GM21737 (cell line): ENCODE data around the gene BCL2.
"Not testable (repeated sequence)": the region's sequence is repeated elsewhere in the genome, so short reads cannot be mapped to it uniquely, and the experiment has no call there.

Experiments
- ATAC-seq: cut with Tn5 transposase; IDR thresholded peaks from one replicate; pipeline ENCODE4 v1.9.1; 2021; ENCODE audit warnings: mild to moderate bottlenecking, moderate library complexity; ENCODE audit not compliant: unreplicated experiment

Gene BCL2

DNA sequence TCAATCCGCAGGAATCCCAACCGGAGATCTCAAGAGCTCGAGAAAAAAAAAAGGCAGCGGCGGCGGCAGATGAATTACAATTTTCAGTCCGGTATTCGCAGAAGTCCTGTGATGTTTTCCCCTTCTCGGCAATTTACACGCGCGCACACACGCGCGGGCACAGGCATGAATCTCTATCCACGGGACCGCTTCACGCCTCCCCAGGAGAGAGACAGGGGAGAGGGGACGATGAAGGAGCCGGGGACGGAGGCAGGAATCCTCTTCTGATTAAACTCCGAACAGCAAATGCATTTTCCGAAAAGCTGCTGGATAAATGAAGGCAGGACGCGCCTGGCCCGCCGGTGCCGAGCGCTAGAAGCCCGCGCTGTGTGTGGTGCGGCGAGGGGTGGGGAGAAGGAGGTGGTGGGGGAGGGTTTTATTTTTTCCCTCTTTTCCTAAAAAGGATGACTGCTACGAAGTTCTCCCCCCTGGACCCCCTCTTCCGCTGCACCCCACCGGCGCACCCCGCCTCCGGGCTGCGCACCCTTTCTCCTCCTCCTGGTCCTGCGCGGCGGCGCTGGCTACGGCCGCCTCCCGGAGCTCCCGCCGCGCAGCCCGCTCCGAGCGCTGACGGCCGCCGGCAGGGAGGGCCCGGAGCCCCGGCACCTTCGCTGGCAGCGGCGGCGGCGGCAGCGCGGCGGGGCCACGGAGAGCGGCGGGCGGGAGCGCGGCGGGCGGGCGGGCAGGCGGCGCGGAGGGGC is at the start of gene BCL2:
TSS of gene BCL2 (minus strand) at position 387 of the 740 bp plus-strand sequence.
- ATAC-seq, result peak; percentile 15

DNA sequence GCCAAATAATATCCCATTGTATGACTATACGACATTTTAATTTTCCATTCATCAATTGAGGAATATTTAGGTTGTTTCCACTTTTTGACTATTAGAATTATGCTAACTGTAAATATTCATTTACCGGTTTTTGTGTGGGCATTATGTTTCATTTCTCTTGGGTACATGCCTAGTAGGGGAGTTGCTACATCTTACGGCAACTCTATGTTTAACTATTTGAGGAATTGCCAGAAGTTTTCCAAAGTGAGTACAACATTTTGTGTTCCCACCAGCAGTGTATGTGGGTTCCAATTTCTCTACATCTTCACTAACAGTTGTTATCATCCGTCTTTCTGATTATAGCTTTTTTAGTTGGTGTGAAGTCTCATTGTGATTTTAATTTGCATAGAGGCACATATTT is 49.0 kb upstream of the BCL2 start:
- no peak for ATAC-seq

DNA sequence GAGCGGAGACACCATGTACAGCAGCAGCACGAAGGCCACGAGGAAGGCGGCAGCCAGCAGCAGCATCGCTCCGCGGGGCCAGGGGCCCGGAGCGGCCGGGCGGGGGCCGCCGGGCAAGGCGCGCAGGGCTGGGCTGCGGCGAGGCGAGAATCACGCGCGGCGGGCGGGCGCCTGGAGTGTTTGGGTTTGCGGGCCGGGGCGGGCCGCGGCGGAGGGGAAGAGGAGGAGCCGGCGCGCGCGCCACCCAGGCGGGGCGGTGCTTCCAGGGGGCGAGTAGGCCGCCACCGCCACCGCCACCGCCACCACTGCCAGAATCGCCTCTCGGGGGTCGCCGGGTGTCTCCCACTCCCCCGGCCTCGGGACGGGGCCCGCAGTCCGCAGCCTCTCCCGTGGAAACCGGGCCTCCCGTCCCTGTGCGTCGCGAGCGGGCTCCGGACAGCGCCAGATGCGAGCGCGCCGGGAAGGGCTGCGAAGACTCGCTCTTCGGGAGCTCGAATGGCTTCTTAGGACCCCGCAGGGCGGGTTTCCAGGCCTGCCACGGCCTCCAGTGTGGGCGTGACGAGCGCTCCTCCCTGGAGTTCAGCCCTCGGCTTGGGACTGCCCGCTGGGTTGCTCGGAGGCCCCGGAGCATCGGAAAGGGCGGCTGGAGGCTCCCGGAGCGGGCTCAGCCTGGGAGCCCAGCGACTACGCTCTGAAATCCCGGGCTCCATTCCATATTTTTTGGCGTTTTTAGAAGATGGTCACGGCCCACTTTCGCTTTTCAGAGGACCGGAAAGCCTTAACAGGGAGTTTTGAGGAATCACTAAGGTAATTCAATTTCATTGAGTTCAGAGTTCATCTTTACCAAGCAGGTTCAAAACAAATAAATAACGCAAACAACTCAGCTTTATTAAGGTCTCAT is 47.7 kb upstream of the BCL2 start, which contains the start of gene KDSR:
TSS of gene KDSR (minus strand) at position 154 of the 901 bp plus-strand sequence. CDS start at position 66, 88 bp downstream.
- ATAC-seq, result peak; percentile 87

DNA sequence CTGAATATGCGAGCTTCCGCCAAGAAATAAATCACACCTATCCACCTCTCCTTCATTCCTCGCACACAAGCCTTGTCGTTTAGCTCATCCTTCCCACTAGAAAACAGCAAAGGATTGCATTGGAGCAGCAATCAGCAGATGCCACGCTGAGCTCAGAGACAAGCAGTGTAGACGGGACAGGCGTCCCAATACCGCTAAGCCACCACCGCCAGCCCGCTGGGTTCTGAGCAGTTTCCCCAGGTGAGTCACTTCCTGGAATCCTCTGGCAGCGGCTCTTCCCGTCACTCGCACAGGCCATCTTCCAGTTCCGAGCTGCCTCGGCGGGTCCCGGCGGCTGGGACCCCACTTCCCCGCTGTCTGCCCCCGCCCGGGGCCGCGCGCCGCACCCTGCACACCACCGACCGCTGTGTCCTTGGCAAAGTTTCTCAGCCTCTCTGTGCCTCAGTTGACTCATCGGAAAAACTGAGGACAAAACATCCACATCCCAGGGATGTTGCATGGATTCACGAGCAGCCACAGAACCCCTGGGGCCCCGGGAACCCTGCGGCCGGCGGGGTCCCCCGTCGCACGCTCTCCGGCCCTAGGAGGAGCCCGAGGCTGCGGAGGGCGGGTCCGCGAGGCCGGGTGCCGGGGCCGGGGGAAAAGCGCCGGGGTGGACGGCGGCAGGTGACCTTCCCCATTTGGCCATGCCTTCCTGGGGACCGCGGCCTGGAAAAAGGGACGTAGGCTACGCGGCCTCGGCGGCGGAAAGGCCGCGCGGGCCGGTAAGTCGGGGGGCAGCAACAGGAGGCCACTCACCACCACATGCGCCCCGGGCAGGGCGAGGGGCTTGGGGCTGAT is 46.9 kb upstream of the BCL2 start:
- ATAC-seq, result peak; percentile 37

DNA sequence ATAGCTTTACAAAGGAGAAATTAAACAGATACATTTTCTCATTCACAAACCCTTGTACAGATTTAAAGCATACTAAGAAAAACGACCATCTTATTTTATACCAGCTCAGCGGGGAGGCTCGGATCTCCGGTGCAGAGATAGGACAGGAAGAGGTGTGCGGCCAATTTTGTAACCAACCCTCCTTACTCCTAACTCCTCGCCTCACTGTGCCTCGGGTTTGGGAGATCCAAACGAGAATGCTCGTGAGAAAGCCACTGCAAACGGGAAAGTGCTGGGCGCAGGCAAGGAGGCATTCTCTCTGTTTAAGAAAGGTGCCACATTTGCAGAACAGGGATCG is 46.3 kb upstream of the BCL2 start:
- ATAC-seq, result no peak

DNA sequence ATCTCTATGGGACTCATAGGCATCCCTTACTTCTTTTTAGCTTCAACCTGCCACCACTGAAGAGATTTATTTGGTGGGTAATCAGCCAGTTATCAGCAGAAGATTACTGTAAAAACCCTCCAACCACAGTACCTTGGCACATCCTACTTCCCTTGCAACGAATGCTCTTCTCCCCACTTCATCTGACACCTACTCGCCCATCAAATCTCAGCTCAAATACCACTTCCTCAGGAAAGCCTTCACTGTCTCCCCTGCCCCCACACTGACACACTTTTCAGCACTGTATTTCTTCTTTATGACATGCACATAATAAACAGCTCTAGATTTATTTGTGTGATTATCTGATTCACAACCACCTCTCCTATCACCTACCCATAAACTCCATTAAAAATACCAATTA is 44.4 kb upstream of the BCL2 start:
- ATAC-seq, result no peak

DNA sequence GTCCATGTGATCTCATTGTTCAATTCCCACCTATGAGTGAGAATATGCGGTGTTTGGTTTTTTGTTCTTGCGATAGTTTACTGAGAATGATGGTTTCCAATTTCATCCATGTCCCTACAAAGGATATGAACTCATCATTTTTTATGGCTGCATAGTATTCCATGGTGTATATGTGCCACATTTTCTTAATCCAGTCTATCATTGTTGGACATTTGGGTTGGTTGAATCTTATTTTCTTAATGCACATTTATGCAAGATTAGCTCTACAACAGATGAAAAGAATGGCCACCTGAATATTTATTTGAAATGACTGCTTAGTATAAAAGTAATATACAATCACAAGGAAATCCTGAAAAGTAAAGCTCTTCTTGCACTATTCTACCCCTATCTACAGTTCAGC is 43.9 kb upstream of the BCL2 start:
- not testable (repeated sequence) for ATAC-seq

DNA sequence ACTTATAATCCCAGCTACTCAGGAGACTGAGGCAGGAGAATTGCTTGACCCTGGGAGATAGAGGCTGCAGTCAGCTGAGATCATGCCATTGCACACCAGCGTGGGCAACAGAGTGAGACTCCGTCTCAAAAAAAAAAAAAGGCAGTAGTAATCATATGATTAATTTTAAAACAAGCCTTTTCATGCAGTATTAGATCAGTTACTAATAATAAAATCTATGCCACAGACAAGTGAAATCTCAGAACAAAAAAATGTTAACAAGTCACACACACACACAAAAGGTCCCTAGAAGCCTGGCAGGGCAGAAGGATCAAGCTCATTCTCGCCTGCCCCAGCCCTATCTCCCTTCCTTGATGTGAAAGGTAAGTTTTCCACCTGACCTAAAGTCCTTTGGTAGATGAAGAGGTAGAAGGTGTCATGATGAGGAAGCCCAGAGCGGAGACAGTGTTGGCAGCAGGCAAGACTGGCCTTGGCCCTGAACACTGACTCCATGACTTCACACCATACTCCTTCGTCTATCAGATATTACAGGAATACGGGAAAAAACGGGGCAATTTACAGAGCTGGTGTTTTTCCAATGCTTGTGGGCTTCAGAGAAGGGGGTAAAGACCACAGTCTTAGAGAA is 36.8 kb upstream of the BCL2 start:
- ATAC-seq, result no peak

DNA sequence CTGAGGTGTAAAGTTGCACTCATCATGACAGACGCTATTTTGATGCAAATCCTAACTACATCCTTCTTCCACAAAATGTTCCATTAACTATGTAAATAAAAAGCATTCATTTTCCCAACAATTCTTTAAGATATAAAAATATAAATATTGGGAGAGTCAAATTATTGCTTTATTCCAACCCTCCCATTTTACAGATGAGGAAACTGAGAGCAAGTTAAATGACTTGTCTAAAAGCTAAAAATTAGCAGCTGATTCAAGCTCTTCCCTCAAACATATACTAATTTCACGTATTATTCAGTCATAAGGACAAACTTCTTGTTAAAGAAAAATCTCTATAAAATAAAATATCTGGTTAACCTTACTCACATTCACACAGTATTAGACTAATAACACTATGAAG is 30.7 kb upstream of the BCL2 start:
- no peak for ATAC-seq

DNA sequence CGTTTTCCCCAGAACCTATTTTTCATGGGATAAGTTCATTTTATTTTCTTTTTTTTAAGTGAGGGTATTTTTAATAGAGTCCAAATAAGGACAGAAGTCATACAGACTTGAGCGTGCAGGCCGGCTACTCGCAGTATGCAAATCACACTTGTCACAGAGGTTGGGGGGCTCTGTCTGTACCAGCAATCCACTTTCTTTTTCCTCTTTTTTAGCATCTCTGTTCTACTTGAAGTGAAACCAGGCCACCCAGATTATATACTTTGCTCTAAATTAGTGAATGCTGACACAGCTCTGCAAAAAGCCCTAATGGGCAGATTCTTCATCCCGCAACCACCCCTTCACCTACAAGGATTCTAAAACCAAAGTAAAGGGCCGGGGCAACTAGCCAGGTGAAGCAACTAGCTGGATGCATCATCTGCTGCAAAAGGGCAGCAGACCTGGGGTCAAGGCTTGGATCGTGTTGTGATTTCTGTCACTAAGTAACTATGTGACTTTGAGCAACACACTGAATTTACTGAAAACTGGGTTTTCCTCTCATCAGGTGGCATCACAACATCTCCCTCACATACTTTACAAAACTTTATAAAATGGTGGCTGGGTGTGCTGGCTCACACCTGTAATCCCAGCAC is 29.1 kb upstream of the BCL2 start:
- no peak for ATAC-seq

DNA sequence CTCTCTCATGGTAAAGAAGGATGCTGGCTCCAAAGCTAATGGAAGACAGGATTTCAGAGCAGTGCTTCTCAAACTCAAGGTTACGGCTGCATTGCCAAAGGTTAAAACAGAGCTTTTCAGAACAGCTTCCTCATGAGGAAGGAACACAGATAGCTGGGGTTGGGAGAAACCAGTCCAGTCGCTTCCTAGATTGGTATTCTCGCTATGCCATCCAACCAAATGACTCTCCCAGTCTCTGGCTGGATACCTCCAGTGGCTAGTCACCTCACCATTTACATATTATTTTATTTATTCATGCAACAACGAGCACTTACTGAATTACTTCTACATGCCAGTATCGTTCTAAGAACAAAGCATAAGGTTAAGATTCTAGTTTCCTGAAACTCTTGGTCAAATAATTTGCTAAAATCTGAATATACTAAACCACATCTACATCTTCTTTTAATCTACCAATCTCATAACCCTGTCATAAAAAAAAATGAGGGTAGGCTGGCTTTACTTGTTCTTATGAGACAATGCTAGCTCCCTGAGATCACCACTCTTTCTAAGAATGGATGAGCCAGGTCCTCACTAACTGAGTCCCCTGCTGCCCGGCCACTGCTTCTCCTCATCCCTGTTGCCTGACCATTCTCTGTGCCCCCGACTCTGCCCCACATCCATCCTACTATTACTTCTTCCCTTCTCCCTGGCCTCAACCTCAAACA is 27.1 kb upstream of the BCL2 start:
- no peak for ATAC-seq

DNA sequence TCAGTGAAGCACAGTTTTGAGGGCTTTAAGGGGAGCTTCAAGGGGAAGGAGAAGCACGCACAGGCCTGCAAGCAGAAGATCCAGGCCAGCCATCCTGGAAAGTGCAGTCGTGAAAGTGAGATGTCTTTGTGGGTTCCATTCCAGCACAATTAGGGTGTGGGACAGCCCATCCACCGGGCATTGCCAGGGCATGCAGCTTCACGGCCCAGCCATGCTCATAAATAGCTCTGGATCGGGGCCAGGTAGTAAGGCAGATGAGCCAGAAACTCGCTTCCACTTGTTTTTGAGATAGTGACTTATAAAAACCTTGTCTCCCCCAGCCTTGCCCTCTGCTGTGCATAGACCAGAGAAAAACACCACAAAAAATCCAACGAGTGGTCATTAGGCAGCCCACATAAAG is 26.5 kb upstream of the BCL2 start:
- no peak for ATAC-seq

DNA sequence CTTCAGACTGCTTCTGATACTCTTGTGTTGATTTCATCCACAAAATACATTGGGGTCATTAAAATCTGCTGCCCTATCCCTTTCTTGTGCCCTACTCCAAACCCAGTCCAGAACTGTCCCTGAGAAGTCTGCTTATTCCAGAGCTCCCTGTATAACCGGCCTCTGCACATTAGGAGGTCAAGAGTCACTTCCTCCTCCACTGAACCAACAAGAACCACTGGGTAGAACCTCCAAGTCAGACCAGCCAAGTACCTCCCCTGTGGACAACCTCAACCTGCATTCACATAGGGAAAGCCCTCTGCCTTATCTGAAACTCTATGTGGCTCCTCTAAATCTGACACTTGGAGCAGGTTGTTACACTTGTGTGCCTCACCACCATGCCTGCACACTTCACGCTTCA is 25.3 kb upstream of the BCL2 start:
- no peak for ATAC-seq

DNA sequence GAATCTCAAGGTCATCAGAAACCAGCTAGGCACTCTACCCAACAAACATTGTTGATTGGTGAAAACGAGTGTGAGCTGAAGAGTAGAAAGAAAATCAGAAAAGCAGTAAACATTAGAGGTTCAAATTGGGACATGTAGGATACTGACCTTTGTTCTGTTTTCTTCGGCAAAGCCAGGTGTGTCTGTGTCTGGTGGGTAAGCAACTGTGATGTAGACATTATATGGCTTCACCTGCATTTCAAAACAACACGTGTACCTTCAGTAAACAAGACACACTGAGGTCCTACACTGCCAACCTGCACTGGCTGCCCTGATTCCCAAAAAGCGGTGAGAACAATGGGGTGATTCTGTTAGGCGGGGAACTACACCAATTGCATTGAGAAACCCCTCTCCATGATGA is 24.7 kb upstream of the BCL2 start:
- ATAC-seq, result no peak

DNA sequence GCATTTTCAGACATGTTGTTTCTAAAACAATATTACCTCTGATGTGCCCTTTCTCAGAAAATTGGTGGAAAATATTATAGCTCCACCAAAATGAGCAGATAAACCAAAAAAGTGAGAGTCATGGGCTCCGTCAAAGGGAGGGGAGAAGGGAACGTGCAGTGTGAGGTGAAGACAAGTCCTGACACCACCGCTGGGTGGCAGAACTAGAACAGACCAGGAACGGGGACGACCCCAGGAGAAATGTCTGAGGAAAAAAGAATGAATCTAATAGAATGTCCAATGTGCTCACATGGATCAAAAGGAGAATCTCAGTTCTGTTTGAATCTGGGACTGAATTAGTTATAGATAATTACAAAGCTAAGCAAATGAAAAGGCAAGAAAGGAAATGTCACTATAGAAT is 22.6 kb upstream of the BCL2 start:
- no peak for ATAC-seq

DNA sequence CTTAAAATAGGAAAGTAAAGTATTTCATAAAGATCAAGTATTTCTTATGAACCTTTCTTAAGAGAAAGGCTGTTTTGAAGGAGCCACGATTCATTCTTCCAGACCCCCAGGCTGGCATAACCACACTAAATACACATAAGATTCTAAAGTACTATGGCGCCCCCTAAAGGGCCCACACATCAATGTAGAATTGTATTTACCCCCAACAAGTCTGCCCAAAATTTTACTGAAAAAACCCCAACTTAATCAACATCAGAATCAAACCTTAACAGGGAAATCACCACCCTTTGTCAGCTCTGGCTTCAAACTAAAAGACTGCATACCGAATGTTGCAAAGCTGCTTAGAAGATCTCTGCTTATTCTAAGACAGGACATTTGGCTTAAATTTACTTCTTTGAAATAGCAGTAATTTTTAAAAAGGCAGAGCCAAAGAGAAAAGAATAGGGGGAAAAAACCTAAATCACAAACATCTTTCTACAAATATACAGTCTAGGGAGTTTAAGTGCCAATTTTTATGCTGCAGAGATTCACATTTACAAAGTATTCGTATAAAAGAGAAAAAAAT is 20.4 kb upstream of the BCL2 start:
- ATAC-seq, result no peak

DNA sequence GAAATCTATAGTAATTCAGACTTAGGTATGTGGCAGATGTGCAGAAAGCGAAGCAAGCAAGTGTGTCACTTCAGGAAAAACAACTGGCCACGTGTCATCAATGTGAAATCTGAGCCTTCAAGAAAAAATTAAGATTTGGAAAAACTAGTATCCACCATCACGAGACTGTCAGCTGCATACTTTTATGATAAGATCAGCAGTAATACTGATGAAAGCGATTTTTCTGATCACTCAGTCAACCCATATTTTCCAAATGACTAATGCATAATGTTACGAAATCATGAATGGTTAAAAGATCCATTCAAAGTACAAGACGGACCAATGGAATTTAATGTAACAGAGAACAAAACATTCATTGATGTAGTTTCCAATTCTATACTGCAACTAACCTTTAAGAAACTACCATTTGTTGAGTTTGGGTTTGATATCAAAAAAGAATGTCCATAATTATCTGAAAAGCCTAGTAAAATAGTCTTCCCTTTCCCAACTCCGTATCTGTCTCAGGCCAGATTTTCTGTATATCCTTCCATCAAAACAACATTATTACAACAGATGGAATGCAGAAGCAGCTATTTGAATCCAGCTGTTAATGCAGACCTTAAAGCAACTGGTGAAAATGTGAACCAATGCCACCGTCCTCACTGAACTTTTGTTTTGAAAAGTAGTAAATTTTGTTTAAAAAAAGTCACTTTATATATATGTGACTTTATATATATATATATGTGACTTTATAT is 17.0 kb upstream of the BCL2 start:
- no peak for ATAC-seq

DNA sequence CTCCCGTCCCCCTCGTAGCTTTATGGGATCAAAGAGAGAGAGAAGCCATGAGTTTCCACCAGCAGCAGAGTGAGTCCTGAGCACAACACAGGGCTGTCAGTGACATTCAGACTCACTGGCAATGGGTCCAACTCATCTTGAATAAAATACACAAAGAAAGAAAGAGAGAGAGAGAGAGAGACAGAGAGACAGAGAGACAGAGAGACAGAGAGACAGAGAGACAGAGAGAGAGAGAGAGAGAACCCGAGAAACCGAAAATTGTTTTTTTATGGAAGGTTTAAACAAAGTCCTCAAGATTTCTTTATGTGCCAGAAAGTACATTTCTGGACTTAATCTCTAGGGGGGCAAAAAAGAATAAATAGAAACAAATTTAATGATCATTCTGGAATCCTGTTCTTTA is 11.5 kb upstream of the BCL2 start:
- ATAC-seq, result no peak
